Neural progenitor cell (in vitro differentiated cells): ENCODE measurements around the gene NLK.
"Not testable (repeated sequence)": the region's sequence is repeated elsewhere in the genome, so short reads cannot be mapped to it uniquely, and the experiment has no call there.

ENCODE experiments used
- CTCF ChIP-seq: fragments of 200-600 bp; sonication (generic); IDR thresholded peaks from 2 replicates; pipeline ENCODE4 v1.5.1; 2017; ENCODE audit warnings: antibody characterized with exemption, mild to moderate bottlenecking
- EZH2 ChIP-seq: fragments of 200-600 bp; sonication (generic); IDR thresholded peaks from 2 replicates; pipeline ENCODE4 v1.6.1; 2017; ENCODE audit warnings: antibody characterized with exemption, mild to moderate bottlenecking, moderate library complexity
- EZH2phosphoT487 ChIP-seq: fragments of 200-600 bp; sonication (generic); IDR thresholded peaks from 2 replicates; pipeline ENCODE4 v1.6.1; 2017; ENCODE audit warnings: antibody characterized with exemption

GRCh38 chr17:28077140-28077539, 34.7 kb downstream of the NLK start:
- not testable (repeated sequence) for TF ChIP-seq CTCF, EZH2, EZH2phosphoT487
